Retinal pigment epithelial cell (primary cell): Measurements from ENCODE around the gene TICAM1.
"Not testable (repeated sequence)": the region's sequence is repeated elsewhere in the genome, so short reads cannot be mapped to it uniquely, and the experiment has no call there.

ENCODE experiments used
- DNase-seq: peaks from one replicate; pipeline ENCODE4 v3.0.0-alpha.2; 2010; ENCODE audit warnings: low read depth
- H3K4me3 ChIP-seq: 2 replicates; pipeline ENCODE4 v1.5.1; 2011; ENCODE audit warnings: mild to moderate bottlenecking, low read length, control low read depth, moderate library complexity
- TF ChIP-seq, protein P1 (sequence below): conservative IDR thresholded peaks from 2 replicates; pipeline ENCODE4 v1.5.1; 2011; ENCODE audit warnings: low read depth, low read length, control low read depth, inconsistent platforms

The TICAM1 gene

DNA sequence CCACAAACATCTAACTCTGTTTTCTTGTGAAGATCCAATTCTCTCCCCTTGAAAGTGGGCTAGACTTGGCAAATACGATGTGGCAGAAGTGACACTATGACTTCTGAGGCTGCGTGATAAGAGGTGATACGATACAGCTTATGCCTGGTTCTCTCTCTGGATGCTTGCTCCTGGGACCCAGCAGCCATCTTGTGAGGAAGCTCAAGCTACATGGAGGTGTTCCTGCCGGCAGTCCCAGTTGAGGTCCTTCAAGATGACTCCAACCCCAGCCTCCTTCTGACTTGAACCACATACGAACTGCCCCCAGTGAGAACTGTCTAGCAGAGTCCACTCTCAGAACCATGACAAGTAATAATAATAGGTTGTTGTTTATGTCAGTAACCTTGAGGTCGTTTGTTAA is 50.7 kb downstream of the TICAM1 start:
- no peak for DNase-seq
- TF ChIP-seq, protein P1, sequence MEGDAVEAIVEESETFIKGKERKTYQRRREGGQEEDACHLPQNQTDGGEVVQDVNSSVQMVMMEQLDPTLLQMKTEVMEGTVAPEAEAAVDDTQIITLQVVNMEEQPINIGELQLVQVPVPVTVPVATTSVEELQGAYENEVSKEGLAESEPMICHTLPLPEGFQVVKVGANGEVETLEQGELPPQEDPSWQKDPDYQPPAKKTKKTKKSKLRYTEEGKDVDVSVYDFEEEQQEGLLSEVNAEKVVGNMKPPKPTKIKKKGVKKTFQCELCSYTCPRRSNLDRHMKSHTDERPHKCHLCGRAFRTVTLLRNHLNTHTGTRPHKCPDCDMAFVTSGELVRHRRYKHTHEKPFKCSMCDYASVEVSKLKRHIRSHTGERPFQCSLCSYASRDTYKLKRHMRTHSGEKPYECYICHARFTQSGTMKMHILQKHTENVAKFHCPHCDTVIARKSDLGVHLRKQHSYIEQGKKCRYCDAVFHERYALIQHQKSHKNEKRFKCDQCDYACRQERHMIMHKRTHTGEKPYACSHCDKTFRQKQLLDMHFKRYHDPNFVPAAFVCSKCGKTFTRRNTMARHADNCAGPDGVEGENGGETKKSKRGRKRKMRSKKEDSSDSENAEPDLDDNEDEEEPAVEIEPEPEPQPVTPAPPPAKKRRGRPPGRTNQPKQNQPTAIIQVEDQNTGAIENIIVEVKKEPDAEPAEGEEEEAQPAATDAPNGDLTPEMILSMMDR: no peak
- no peak overlapping the region for H3K4me3 ChIP-seq

DNA sequence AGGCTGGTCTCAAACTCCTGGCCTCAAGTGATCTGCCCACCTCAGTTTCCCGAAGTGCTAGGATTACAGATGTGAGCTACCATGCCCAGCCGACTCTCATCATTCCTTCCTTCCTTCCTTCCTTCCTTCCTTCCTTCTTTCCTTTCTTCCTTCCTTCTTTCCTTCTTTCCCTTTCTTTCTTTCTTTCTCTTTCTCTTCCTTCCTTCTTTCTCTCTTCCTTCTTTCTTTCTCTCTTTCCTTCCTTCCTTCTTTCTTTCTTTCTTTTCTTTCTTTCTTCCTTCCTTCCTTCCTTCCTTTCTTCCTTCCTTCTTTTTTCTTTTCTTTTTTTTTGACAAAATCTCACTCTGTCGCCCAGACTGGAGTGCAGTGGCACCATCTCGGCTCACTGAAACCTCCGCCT is 53.4 kb downstream of the TICAM1 start:
- not testable (repeated sequence) for H3K4me3 ChIP-seq, DNase-seq

DNA sequence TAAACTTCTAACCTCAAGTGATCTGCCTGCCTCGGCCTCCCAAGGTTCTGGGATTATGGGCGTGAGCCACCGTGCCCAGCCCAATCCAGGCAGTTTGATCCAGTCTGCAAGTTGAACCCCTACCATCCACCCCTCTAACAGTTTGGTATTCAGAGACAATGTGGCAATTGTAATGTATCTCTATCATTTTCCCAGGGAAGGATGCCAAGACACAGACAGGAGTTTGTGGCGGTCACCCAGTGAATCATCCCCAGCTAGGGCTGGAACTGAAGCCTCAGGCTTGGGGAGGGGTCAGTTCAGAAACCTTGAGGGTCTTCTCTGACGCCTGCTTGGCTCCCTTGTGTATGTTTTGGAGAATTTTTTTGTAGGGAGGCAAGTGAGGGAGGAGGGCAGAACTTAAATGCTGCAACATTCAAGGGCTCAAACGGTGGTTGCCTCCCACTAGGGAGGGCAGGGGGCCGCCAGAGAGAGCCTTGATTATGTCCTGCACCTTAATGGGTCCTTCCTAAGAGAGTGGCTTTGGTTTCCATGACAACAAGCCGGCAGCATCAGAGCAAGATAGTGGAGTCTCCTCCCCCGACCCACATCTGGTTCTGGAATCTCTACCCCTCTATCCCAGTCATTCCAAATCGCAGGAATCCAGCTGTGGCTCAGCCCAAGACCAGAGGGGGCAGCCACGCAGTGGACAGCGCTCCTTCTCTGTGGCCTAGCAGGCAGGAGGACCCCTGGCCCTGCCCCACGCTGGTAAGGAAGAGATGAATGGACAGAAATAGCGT is 54.9 kb downstream of the TICAM1 start:
- no peak overlapping the region for H3K4me3 ChIP-seq
- no peak for DNase-seq
- TF ChIP-seq, protein P1: no peak

DNA sequence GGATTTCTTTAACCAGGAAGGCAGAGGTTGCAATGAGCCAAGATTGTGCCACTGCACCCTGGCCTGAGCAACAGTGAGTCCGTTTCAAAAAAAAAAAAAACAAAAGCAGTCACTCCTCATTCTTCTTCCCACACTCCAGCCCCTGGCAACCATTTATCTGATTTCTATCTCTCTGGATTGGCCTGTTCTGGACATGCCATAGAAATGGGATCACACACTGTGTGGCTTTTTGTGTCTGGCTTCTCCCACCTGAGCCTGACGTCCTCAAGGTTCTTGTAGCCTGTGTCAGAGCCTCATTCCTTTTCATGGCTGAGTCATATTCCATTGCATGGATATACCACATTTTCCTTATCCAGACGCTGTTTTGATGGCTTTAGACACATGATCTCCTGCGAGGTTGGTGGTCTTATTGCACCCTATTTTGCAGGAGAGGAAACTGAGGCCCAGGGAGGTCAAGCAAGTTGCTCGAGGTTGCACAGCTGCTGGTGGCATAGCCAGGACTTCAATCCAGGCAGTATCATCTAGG is 55.8 kb downstream of the TICAM1 start:
- no peak overlapping the region for H3K4me3 ChIP-seq
- TF ChIP-seq, protein P1: no peak
- no peak for DNase-seq

DNA sequence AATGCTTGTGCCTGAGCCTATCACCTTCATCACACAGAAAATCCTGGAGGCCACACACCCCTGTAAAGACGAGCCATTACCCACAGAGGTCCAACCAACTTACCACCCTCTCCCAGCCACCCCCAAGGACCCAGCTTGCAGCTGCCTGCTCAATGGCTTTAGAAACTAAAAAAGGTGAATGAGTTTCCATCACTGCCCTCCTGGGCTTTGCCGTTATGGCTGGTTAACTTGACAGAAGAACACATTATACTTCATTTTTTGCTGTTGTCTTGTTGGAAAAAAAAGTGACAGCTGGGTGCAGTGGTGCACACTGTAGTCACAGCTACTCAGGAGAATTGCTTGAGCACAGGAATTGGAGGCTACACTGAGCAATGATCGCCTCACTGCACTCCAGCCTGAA is 57.4 kb downstream of the TICAM1 start:
- TF ChIP-seq, protein P1: no peak
- no peak for DNase-seq

DNA sequence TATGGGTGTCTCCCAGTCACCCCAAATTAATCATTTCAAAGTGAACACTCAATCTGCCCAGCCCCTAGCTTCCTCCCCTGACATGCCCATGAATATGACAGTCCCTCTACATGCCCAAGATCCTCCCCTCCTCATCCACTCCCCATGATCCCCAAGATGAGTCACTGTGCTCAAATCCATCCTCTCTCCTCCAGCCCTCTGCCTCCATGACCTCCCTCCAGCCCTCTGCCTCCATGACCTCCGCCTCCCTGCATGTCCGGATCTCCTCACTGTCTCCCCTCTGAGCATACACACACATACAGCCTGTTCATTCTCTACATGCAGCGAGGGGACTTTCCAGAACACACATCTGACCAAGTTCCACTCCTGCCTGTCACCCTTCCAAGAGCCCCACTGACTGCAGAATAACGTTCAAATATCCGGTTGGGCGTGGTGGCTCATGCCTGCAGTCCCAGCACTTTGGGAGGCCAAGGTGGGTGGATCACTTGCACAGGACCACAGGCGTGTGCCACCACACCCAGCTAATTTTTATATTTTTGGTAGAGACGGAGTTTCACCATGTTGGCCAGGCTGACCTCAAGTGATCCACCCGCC is 58.4 kb downstream of the TICAM1 start:
- H3K4me3 ChIP-seq: no peak overlapping the region
- TF ChIP-seq, protein P1: no peak
- DNase-seq: no peak

More for the DNA sequence above, 57.4 kb downstream of the TICAM1 start:
- no peak overlapping the region for H3K4me3 ChIP-seq

DNA sequence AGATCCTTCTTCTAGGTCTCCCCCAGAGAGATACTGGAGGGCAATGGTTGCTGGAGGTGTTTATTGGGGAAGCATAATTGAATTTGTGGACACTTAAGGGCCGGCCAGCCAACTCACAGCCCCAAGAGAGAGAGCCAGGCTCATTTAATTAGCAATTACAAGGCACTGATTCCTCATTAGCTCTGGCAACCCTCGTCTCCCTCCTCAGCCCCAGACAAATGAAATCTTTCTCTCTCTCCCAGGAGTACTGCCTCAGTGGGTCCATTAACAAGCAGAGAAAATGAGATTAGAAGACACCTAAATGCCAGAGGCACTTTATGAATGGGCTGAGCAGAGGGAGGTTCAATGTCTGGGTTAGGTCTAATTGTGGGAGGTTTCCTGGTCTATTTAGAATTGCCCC is 58.9 kb downstream of the TICAM1 start:
- DNase-seq: no peak
- TF ChIP-seq, protein P1: no peak
- no peak overlapping the region for H3K4me3 ChIP-seq
